ENCODE results near the gene FHL3. TPM values are rescaled to one million over a fixed set of nuclear protein-coding genes. Genes with fewer than 3 reads are reported as not detected.

FHL3 gene, protein sequence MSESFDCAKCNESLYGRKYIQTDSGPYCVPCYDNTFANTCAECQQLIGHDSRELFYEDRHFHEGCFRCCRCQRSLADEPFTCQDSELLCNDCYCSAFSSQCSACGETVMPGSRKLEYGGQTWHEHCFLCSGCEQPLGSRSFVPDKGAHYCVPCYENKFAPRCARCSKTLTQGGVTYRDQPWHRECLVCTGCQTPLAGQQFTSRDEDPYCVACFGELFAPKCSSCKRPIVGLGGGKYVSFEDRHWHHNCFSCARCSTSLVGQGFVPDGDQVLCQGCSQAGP
- total RNA-seq, result 32.5 and 35.7 TPM in 2 replicates

DNA sequence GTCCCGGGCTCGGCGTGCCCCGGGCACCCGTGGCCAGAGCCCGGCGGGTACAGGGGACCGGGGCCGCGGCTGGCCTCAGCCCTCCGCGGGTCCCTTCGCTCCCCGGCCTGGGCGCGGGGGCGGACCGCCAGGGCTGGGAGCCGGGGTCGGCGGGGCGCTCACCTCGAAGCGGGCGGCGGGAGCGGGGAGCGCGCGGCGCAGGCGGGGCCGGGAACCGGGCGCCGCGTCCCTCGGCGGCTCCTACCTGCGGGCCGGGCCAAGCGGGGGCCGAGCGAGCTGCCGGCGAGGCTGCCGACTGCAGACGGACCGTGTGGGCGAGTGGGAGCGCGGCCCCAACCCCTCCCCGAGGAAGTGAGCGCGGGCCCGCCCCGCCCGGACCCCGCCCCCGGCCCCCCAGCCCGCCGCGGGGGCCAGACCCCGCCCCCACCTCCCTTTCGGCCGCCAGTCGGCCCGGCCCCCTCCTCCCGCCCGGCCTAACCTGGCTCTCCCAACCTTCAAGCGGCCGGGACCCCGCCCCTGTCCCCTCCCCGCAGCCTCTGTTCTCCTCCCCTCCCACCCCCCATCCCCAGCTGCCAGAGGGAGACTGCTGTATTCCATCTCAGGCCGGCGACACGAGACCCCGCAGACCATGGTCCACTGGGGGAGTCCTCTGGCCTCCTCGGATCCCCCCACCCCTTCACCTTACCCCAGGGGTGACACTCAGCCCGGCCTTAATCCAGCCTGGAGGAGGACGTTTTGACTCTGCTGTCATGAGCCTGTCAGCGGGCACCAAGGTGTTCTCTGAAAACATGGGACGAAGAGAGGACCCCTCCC is at the start of gene FHL3:
Gene FHL3, minus strand, starts transcription at position 320 of the 813 bp plus-strand sequence. CDS start 6,102 bp downstream, outside the sequence.
- DNase-seq (ENCODE audit: low spot score), result peak; percentile 32
- Mint-ChIP-seq H3K27ac (peak within 1 kb of the TSS; percentile 75), H3K4me3 (peak within 1 kb of the TSS; percentile 92), H3K36me3 (ENCODE audit: low read depth) (peaks cover 5% of the 10 kb centered on the region), H3K27me3 (ENCODE audit: insufficient read depth) (no peaks in the 10 kb centered on the region), H3K9me3 (no peaks in the 10 kb centered on the region), H3K4me1 (ENCODE audit: low read depth) (peaks cover 52% of the 10 kb centered on the region)
- intact Hi-C loops (cut with micrococcal nuclease), result loop anchor here (10.0 kb wide), 1 partner anchor 531 kb away; the partner anchor contains the start of gene ZC3H12A

DNA sequence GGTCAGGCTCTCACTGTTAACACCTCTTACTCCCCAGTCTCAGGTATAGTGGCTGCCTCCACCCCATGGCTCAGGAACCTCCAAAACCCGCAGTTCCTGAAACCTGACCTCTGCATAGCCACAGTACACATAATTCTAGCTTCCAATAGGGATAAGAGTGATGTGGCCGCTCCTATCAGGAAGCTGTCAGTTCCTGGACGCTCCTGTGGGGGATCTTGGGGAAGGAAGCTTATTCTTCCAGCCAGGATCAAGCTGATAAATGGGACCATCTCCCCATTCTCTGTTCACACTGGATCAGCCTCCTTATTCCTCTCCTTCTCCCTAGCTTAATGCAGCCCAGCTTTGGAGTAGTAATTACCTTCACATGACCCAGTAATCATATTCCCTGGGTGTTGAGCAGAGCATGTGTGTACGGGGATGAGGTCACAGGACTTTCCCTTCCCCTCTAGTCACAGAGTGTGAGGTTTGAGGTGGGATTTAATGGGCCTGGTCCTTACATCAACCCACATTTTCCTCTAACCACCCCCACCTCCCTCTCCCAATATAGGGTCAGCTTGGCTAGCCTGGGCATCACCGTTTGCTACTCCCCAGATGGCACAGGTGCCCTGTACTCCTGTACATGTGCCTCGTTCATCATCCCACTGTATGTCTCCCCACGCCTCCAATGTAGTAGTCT is 48.2 kb upstream of the FHL3 start:
- H3K4me1 Mint-ChIP-seq (ENCODE audit: low read depth), result peaks cover 18% of the 10 kb centered on the region

DNA sequence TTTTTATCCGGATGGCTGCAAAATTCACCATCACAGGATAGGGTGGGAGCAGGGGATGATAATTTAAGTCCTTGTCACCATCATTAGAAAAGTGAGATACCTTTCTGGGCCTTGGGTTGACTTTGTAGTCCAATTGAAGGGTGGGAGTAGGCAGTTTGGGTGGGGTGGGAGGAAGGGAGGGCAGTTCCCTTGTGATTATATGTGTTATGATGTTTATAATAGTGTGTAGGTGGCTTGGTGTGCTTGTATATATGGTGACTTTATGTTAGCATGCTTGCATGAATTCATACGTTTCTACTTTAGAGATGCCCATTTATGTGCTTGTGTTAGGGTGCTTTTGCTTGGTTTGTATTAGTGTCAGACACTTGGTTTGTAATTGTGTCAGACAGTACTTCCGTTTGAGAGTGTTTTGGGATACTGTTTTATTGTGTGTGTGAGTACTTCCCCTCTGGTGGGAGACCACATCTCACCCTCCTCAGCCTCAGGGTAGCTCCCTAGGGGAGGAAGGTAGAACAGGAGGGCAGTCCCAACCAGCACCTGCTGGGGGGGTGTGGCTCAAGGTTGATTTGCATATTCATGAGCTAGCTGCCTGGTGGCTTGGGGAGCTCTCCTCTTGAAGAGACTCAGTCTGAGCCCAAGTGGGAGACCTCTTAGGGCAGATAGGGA is 47.6 kb upstream of the FHL3 start:
- no peaks in the 10 kb centered on the region for H3K9me3 Mint-ChIP-seq
- H3K27me3 Mint-ChIP-seq (ENCODE audit: insufficient read depth), result peaks cover 23% of the 10 kb centered on the region
- H3K4me1 Mint-ChIP-seq (ENCODE audit: low read depth), result peaks cover 18% of the 10 kb centered on the region
- H3K4me3 Mint-ChIP-seq, result no peak overlapping the region
- DNase-seq (ENCODE audit: low spot score), result no peak
- no peaks in the 10 kb centered on the region for H3K36me3 Mint-ChIP-seq (ENCODE audit: low read depth)
- no peak overlapping the region for H3K27ac Mint-ChIP-seq
- intact Hi-C loops (cut with micrococcal nuclease), result no loop called here

More for the DNA sequence above, 48.2 kb upstream of the FHL3 start:
- no peaks in the 10 kb centered on the region for H3K36me3 Mint-ChIP-seq (ENCODE audit: low read depth)
- no peak overlapping the region for H3K27ac Mint-ChIP-seq
- no peak for DNase-seq (ENCODE audit: low spot score)
- intact Hi-C loops (cut with micrococcal nuclease), result no loop called here
- no peak overlapping the region for H3K4me3 Mint-ChIP-seq
- peaks cover 18% of the 10 kb centered on the region for H3K27me3 Mint-ChIP-seq (ENCODE audit: insufficient read depth)
- H3K9me3 Mint-ChIP-seq, result no peaks in the 10 kb centered on the region

DNA sequence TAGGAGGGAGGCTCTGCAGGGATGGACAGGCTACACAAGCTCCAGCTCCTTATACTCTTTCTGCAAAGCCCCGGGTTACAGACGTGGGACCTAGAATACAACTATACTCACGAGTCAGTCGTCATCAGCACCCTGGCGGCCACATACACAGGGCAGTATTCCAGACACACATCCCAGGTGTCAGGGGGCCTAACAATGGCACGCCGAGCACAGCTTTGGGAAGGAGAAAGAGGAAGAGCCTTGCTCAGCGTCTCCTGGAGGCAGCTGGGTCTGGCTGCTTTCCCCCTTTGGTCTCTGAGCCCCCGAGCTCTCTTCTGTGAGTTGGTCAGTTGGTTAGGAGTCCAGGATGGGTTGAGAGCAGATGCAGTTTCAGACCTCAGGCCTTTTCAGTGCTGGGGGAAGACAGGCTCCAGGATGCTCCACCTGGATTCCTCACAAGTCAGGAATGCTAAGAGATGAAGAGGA is 45.8 kb upstream of the FHL3 start:
- no peak for DNase-seq (ENCODE audit: low spot score)
- H3K9me3 Mint-ChIP-seq, result no peaks in the 10 kb centered on the region
- peaks cover 18% of the 10 kb centered on the region for H3K4me1 Mint-ChIP-seq (ENCODE audit: low read depth)
- no peak overlapping the region for H3K27ac Mint-ChIP-seq
- H3K27me3 Mint-ChIP-seq (ENCODE audit: insufficient read depth), result peaks cover 26% of the 10 kb centered on the region
- intact Hi-C loops (cut with micrococcal nuclease), result no loop called here
- no peaks in the 10 kb centered on the region for H3K36me3 Mint-ChIP-seq (ENCODE audit: low read depth)
- no peak overlapping the region for H3K4me3 Mint-ChIP-seq

DNA sequence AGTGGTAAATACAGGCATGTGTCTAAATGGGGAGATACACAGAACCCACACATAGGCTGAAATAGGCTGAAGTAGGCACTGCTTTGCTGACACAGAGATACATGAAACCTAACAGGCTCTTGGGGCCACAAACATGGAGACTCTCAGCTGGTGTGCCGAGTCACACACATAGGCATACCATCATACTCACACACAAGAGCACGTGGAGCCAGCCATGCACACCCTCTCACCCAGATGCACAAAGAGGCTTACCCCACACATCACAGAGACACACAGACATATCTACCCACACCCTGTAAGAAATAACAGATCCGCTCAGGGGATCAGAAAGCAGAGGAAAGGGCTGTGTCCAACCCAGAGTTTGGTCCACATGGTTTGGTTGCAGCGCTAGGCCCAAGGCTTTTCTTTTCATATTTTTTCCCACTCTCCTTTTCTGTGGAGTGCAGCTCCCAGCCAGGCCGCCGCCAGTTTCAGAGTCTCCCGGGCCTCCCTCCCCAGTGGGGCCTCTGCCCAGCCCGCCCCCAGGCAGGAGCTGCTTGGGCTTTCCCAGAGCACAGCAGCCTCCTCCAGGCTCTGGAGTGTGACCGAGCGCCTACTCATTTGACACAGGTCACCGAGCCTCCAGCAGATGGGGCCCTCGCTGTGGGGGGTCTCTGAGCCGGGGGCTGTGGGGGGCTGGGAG is 45.2 kb upstream of the FHL3 start:
- Mint-ChIP-seq H3K36me3 (ENCODE audit: low read depth) (no peaks in the 10 kb centered on the region), H3K9me3 (no peaks in the 10 kb centered on the region), H3K4me3 (no peak overlapping the region), H3K27me3 (ENCODE audit: insufficient read depth) (peaks cover 26% of the 10 kb centered on the region), H3K27ac (no peak overlapping the region), H3K4me1 (ENCODE audit: low read depth) (peaks cover 18% of the 10 kb centered on the region)
- no peak for DNase-seq (ENCODE audit: low spot score)
- intact Hi-C loops (cut with micrococcal nuclease), result no loop called here

DNA sequence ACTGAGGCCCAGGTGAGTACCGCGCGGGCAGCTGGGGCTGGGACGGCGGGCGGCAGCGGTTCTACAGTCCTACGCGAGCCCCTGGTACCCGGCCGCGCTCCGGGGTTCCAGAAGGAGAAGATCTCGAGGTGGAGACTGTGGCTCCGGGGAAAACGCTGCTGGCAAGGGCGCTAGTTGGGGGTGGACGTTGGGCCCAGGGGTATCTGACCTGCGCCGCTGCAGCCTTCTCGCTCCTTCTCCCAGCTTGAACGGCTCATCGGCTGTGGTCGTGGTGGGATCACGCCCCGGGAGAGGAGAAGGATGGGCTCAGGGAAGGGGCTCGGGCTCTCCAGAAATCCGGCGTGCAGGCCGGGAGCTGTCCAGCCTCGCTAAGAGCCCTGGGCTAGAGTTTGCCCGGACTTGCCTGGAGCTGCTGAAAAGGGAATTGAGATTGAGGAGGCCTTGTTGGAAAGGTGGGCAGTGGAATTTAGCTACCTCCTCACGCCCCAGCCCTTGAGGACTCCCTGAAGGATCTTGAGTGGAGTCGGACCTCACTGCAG is 42.4 kb upstream of the FHL3 start:
- peak overlapping the region; percentile 84 for H3K4me3 Mint-ChIP-seq
- DNase-seq (ENCODE audit: low spot score), result no peak
- H3K4me1 Mint-ChIP-seq (ENCODE audit: low read depth), result peaks cover 3% of the 10 kb centered on the region
- H3K27me3 Mint-ChIP-seq (ENCODE audit: insufficient read depth), result peaks cover 39% of the 10 kb centered on the region
- H3K9me3 Mint-ChIP-seq, result no peaks in the 10 kb centered on the region
- no peaks in the 10 kb centered on the region for H3K36me3 Mint-ChIP-seq (ENCODE audit: low read depth)
- intact Hi-C loops (cut with micrococcal nuclease), result loop anchor here (1.0 kb wide), 1 partner anchor 19 kb away; no protein-coding TSS in a partner anchor
- H3K27ac Mint-ChIP-seq, result no peak overlapping the region

DNA sequence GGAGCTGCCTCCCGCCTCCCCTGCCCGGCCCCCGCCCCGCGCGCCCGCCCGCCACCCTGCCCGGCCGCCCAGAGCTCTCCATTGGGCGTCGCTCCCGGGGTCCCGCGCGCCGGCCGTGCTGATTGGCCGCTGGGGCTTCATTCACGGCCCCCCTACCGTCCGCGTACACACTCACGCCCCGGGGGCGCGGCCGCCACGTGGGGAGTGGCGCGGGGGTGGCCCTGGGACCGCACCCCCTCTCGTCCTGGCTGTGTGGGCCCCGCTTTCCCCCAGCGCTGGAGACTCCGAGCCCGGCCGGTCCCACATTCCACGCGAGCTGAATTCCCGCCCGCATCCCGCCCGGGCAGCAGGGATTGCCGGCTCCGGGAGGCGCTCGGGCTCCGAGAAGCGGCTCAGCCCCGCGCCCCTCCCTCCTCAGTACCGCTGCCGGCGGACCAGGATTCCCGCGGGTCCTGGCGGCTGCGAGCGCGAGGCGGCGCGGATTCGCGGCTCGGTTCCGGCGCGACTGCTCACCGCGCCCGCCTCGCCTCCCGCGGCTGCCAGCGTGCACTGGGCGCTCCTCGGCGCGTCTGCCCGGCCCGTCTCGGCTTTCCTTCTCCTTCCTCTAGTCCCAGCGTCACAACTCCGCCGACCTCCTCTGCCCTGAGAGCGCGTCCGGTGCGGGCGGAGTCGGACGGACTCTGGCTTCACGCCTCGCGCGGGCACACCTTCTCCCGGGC is 41.7 kb upstream of the FHL3 start:
- peaks cover 43% of the 10 kb centered on the region for H3K27me3 Mint-ChIP-seq (ENCODE audit: insufficient read depth)
- intact Hi-C loops (cut with micrococcal nuclease), result loop anchor here (1.0 kb wide), 1 partner anchor 19 kb away; no protein-coding TSS in a partner anchor
- peak overlapping the region; percentile 84 for H3K4me3 Mint-ChIP-seq
- no peaks in the 10 kb centered on the region for H3K36me3 Mint-ChIP-seq (ENCODE audit: low read depth)
- DNase-seq (ENCODE audit: low spot score), result peak; percentile 60
- H3K27ac Mint-ChIP-seq, result no peak overlapping the region
- H3K9me3 Mint-ChIP-seq, result no peaks in the 10 kb centered on the region
- H3K4me1 Mint-ChIP-seq (ENCODE audit: low read depth), result no peaks in the 10 kb centered on the region

DNA sequence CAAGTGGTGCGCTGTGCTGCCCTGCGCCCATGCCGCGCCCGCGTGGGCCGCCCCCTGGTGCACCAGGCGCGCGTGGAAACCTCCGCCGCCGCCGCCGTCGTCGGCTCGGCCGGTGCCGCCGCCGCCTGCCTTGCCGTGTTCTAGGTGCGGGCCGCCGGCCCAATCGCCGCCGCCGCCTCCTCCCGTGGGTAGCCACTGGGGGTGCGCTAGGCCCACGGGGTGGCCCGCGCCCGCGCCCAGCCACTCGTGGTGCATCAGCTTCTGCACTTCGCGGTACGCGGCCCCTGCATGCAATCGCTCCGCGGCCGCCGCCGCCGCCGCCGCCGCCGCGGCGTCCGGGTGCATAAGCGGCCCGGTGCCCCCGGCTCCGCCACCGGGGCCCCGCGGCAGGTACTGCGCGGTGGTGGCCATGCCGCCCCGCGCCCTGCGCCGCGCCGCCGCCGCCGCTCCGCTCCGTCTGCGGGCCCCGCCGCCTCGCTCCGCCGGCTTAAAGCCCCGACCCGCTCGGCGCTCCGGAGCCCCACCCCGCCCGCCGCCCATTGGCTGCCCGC is 41.1 kb upstream of the FHL3 start, which contains the start of gene POU3F1:
Gene POU3F1, minus strand, starts transcription at position 461 of the 551 bp plus-strand sequence. Its CDS starts 50 bp downstream, at position 411.
- Mint-ChIP-seq H3K4me1 (ENCODE audit: low read depth) (no peaks in the 10 kb centered on the region), H3K36me3 (ENCODE audit: low read depth) (no peaks in the 10 kb centered on the region), H3K27me3 (ENCODE audit: insufficient read depth) (peaks cover 44% of the 10 kb centered on the region), H3K27ac (no peak within 1 kb of the TSS), H3K9me3 (no peaks in the 10 kb centered on the region), H3K4me3 (peak within 1 kb of the TSS; percentile 84)
- intact Hi-C loops (cut with micrococcal nuclease), result no loop called here
- DNase-seq (ENCODE audit: low spot score), result no peak

DNA sequence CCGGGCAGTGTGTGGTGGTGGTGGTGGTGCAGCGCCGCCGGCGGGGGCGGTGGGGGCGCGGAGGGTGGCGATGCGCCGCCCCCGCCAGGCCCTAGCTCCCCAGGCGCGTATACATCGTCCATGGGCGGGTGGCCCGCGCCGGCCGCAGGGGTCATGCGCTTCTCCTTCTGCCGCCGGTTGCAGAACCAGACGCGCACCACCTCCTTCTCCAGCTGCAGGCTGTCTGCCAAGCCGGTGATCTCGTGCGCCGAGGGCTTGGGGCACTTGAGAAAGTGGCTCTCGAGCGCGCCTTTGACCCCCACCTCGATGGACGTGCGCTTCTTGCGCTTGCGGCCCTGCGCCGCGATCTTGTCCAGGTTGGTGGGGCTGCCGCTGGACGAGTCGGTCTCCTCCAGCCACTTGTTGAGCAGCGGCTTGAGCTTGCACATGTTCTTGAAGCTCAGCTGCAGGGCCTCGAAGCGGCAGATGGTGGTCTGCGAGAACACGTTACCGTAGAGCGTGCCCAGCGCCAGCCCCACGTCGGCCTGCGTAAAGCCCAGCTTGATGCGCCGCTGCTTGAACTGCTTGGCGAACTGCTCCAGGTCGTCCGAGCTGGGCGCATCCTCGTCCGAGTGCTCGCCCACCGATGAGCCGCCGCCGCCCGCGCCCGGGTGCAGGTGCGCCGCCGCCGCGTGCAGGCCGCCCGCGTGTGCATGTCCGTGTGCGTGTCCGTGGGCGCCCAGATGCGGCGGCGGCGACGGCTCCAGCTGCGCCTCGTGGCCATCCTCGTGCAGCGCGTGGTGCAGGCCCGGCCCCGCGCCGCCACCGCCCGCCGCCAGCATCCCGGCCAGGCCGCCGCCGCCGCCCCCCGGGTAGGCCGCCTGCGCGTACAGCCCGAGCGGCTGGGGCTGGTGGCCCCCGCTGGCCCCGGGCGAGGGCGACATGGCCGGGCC is 40.4 kb upstream of the FHL3 start:
- Mint-ChIP-seq H3K4me3 (peak overlapping the region; percentile 33), H3K36me3 (ENCODE audit: low read depth) (no peaks in the 10 kb centered on the region), H3K4me1 (ENCODE audit: low read depth) (no peaks in the 10 kb centered on the region), H3K27me3 (ENCODE audit: insufficient read depth) (peaks cover 50% of the 10 kb centered on the region), H3K9me3 (no peaks in the 10 kb centered on the region), H3K27ac (no peak overlapping the region)
- intact Hi-C loops (cut with micrococcal nuclease), result loop anchor here (2.0 kb wide), 1 partner anchor 771 kb away; no protein-coding TSS in a partner anchor
- no peak for DNase-seq (ENCODE audit: low spot score)
